K562 (cell line): ENCODE data around the gene ZCCHC14. TPM values are rescaled to one million over a fixed set of nuclear protein-coding genes. Genes with fewer than 3 reads are reported as not detected.

Experiments used
- ATAC-seq: fragments of 200-7000 bp; cut with Tn5 transposase; 3 replicates; pipeline ENCODE4 v1.9.1; 2020; ENCODE audit warnings: moderate library complexity
- BruUV-seq: library from RNA; stranded (reverse); fragments of 400-500 nt; replicated peaks from 2 replicates; lab custom pipeline; 2021; lab: Mats Ljungman, UMichigan
- CTCF ChIA-PET: fragments of 300-600 bp; formaldehyde crosslinking; extraction: SDS; loops from one replicate; lab custom pipeline; 2021; ENCODE audit warnings: low intra/inter-chr PET ratio; lab: Yijun Ruan, JAX
- POLR2A ChIA-PET: fragments of 300-600, 350-650 bp; sonication (Branson Sonifier 250); formaldehyde crosslinking; extraction: SDS; loops from one replicate; lab custom pipeline; 2021; ENCODE audit warnings: antibody characterized with exemption, inconsistent platforms; lab: Yijun Ruan, JAX
- DNase-seq, 4 experiments: peaks; one replicate each; pipeline versions ENCODE4 v3.0.0 to v3.0.0-alpha.2; 2011 to 2018; ENCODE audit warnings: low spot score in 3 of 4, mixed read lengths in 3 of 4; ENCODE audit errors: extremely low read depth in 1 of 4
- FAIRE-seq: peaks from 2 replicates; lab custom pipeline; 2011; peaks lifted over from hg19 to GRCh38; lab: Jason Lieb, UNC
- H2AFZ ChIP-seq: 2 replicates; pipeline ENCODE4 v1.6.0; 2011; ENCODE audit warnings: low read depth, low read length, control low read depth, inconsistent platforms
- H3K27ac ChIP-seq: fragments of 200-600 bp; 3 replicates; pipeline ENCODE4 v1.8.0; 2011; ENCODE audit warnings: low read depth, mild to moderate bottlenecking, control low read depth, inconsistent platforms, low read length, moderate library complexity, mixed read lengths; ENCODE audit errors: extremely low read depth
- H3K27me3 ChIP-seq, 2 experiments: fragments of 300-600 bp in 1 of 2; 2 replicates in 1 of 2; 3 replicates in 1 of 2; pipeline versions ENCODE4 v1.6.0 to v1.8.0; 2011; ENCODE audit warnings: inconsistent platforms in 2 of 2, low read length in 2 of 2, mild to moderate bottlenecking in 1 of 2, mixed read lengths in 1 of 2, moderate library complexity in 1 of 2; ENCODE audit not compliant: control insufficient read depth in 2 of 2, insufficient read depth in 2 of 2
- H3K36me3 ChIP-seq: fragments of 300-600 bp; 3 replicates; pipeline ENCODE4 v1.8.0; 2011; ENCODE audit warnings: mild to moderate bottlenecking, low read length, inconsistent platforms; ENCODE audit not compliant: control insufficient read depth, insufficient read depth
- H3K4me1 ChIP-seq, 2 experiments: fragments of 200-600 bp in 1 of 2; replicated peaks in 1 of 2; 2 replicates in 1 of 2; 3 replicates in 1 of 2; pipeline versions ENCODE4 v1.5.1 to v1.8.0; 2011; ENCODE audit warnings: inconsistent platforms in 2 of 2, low read length in 2 of 2, mild to moderate bottlenecking in 1 of 2, mixed read lengths in 1 of 2, moderate library complexity in 1 of 2; ENCODE audit not compliant: control insufficient read depth in 2 of 2, insufficient read depth in 2 of 2
- H3K4me2 ChIP-seq: 2 replicates; pipeline ENCODE4 v1.6.1; 2011; ENCODE audit warnings: low read length, control low read depth, inconsistent platforms, mixed read lengths; ENCODE audit not compliant: insufficient read depth
- H3K4me3 ChIP-seq: fragments of 200-600 bp; sonication (generic), shearing (Covaris generic); 2 replicates; pipeline ENCODE4 v1.5.1; 2016; ENCODE audit warnings: control low read depth, inconsistent platforms
- H3K79me2 ChIP-seq: fragments of 200-600 bp; 3 replicates; pipeline ENCODE4 v1.8.0; 2011; ENCODE audit warnings: low read length, inconsistent platforms; ENCODE audit not compliant: control insufficient read depth, insufficient read depth
- H3K9ac ChIP-seq, 2 experiments: 2 replicates each; pipeline versions ENCODE4 v1.6.0 to v1.6.1; 2011; ENCODE audit warnings: low read depth in 2 of 2, low read length in 2 of 2, control low read depth in 1 of 2, inconsistent platforms in 1 of 2, mild to moderate bottlenecking in 1 of 2, mixed read lengths in 1 of 2; ENCODE audit not compliant: insufficient read depth in 1 of 2
- H3K9me1 ChIP-seq: one replicate; pipeline ENCODE4 v1.6.0; 2011; ENCODE audit warnings: inconsistent platforms, mild to moderate bottlenecking, low read length, moderate library complexity; ENCODE audit not compliant: control insufficient read depth, insufficient read depth
- H3K9me3 ChIP-seq: replicated peaks from 2 replicates; pipeline ENCODE4 v1.5.1; 2011; ENCODE audit warnings: low read depth, low read length, inconsistent platforms; ENCODE audit not compliant: control insufficient read depth, insufficient read depth
- H4K20me1 ChIP-seq: replicated peaks from 2 replicates; pipeline ENCODE4 v1.6.1; 2011; ENCODE audit warnings: low read length, inconsistent platforms, mixed read lengths; ENCODE audit not compliant: control insufficient read depth, insufficient read depth
- ATF1 ChIP-seq, 2 experiments: fragments of 450-650 bp in 1 of 2; IDR thresholded peaks; 2 replicates each; pipeline ENCODE4 v1.6.1; 2016; ENCODE audit warnings: missing compliant biosample characterization in 1 of 2, missing genetic modification characterization in 1 of 2
- DMBX1 ChIP-seq: fragments of 250-450 bp; sonication (Bioruptor Pico); IDR thresholded peaks from 2 replicates; pipeline ENCODE4 v1.8.0; 2022; ENCODE audit warnings: inconsistent platforms, mild to moderate bottlenecking, moderate library complexity, borderline replicate concordance
- HNRNPUL1 ChIP-seq: fragments of 200-400 bp; formaldehyde crosslinking; IDR thresholded peaks from 2 replicates; pipeline ENCODE4 v1.6.1; 2017; ENCODE audit warnings: low read length
- MCM3 ChIP-seq: fragments of 450-650 bp; IDR thresholded peaks from 2 replicates; pipeline ENCODE4 v1.6.1; 2016
- MECOM ChIP-seq: fragments of 250-450 bp; sonication (Bioruptor Pico); IDR thresholded peaks from 2 replicates; pipeline ENCODE4 v1.8.0; 2022; ENCODE audit warnings: inconsistent platforms
- MEF2D ChIP-seq: conservative IDR thresholded peaks from 2 replicates; pipeline ENCODE4 v1.6.1; 2016; ENCODE audit warnings: low read depth, missing genetic modification characterization, missing compliant biosample characterization
- NFIX ChIP-seq: fragments of 250-450 bp; sonication (Bioruptor Pico); IDR thresholded peaks from 2 replicates; pipeline ENCODE4 v1.4.0; 2020; ENCODE audit warnings: low read depth, mild to moderate bottlenecking, moderate library complexity
- PBX2 ChIP-seq, 2 experiments: IDR thresholded peaks in 1 of 2; conservative IDR thresholded peaks in 1 of 2; 2 replicates each; pipeline ENCODE4 v1.6.1; 2016; ENCODE audit warnings: low read depth in 2 of 2, mild to moderate bottlenecking in 1 of 2, missing compliant biosample characterization in 1 of 2, missing genetic modification characterization in 1 of 2, moderate library complexity in 1 of 2
- PHB2 ChIP-seq: fragments of 450-650 bp; IDR thresholded peaks from 2 replicates; pipeline ENCODE4 v1.6.1; 2017; ENCODE audit warnings: low read depth
- POLR3A ChIP-seq: IDR thresholded peaks from 2 replicates; pipeline ENCODE4 v1.6.1; 2011; ENCODE audit warnings: borderline replicate concordance, mild to moderate bottlenecking, moderate library complexity; ENCODE audit not compliant: insufficient read length, insufficient read depth; ENCODE audit errors: extremely low read depth
- RBM14 ChIP-seq: fragments of 200-400 bp; formaldehyde crosslinking; IDR thresholded peaks from 2 replicates; pipeline ENCODE4 v1.6.1; 2018; ENCODE audit warnings: low read depth, mild to moderate bottlenecking, low read length, moderate library complexity, borderline replicate concordance; ENCODE audit not compliant: insufficient read depth
- TAF9B ChIP-seq: fragments of 450-650 bp; IDR thresholded peaks from 2 replicates; pipeline ENCODE4 v1.6.1; 2018; ENCODE audit warnings: mild to moderate bottlenecking; ENCODE audit not compliant: partially characterized antibody
- TCF15 ChIP-seq: fragments of 250-450 bp; sonication (Bioruptor Pico); IDR thresholded peaks from 2 replicates; pipeline ENCODE4 v1.8.0; 2022; ENCODE audit warnings: moderate library complexity, mild to moderate bottlenecking, inconsistent platforms
- ZC3H8 ChIP-seq: fragments of 450-650 bp; IDR thresholded peaks from 2 replicates; pipeline ENCODE4 v1.6.1; 2017
- ZNF395 ChIP-seq: fragments of 200-800 bp; sonication (Bioruptor generic); IDR thresholded peaks from 2 replicates; pipeline ENCODE4 v1.6.1; 2017; ENCODE audit warnings: missing genetic modification characterization, missing compliant biosample characterization
- ZNF584 ChIP-seq: fragments of 200-800 bp; sonication (Bioruptor generic); IDR thresholded peaks from 2 replicates; pipeline ENCODE4 v1.6.1; 2016; ENCODE audit warnings: low read depth, mild to moderate bottlenecking, missing genetic modification characterization, missing compliant biosample characterization
- ZNF764 ChIP-seq: fragments of 250-450 bp; sonication (Bioruptor Pico); IDR thresholded peaks from 2 replicates; pipeline ENCODE4 v1.4.0; 2020; ENCODE audit warnings: low read depth, mild to moderate bottlenecking, moderate library complexity
- WGBS: fragments of 100-300 bp; shearing (Covaris generic); methylation state at CpG from one replicate; pipeline ENCODE4 v1.1.6; 2016; ENCODE audit warnings: low coverage, mixed read lengths; ENCODE audit not compliant: insufficient coverage; ENCODE audit errors: missing lambda C conversion rate; 5-methylcytosine and 5-hydroxymethylcytosine counted together
- in situ Hi-C: fragments of 300-500 bp; cut with MboI; formaldehyde crosslinking; loops from 4 replicates; pipeline ENCODE4 v1.15.0; 2018; ENCODE audit warnings: inconsistent platforms, mixed read lengths
- intact Hi-C: fragments of 100-400 bp; cut with micrococcal nuclease; formaldehyde crosslinking; loops from 2 replicates; pipeline ENCODE4 v1.14.2; 2022
- polyA plus RNA-seq, 8 experiments: library from polyadenylated mRNA; depleted of rRNA in 4 of 8; stranded (reverse) in 5 of 8; unstranded in 3 of 8; fragments of >200 nt; fragmentation: Nextera tagmentation in 2 of 8; fragmentation: Illumina TruSeq in 1 of 8; extraction: Ambion mirVana in 2 of 8; extraction: Trizol in 1 of 8; gene quantifications; 2 replicates each; pipeline versions ENCODE4 v1.2.1 to v1.2.3, GENCODE V29; 2011 to 2014; ENCODE audit warnings: inconsistent platforms in 1 of 8, missing spikeins in 1 of 8
- total RNA-seq, 7 experiments: library from RNA; depleted of rRNA in 6 of 7; stranded (reverse); fragments of >200 nt in 6 of 7; fragmentation: Illumina TruSeq in 2 of 7; extraction: Trizol in 2 of 7; gene quantifications; 2 replicates each; pipeline versions ENCODE4 v1.2.1 to v1.2.3, GENCODE V29; 2011 to 2021; ENCODE audit warnings: low replicate concordance in 1 of 7

ZCCHC14 gene
- total and polyA plus RNA-seq, 9 of the 15 experiments (the other 6 are each of a cell fraction or from before 2014, with no cell fraction given), result 1.5 to 12.4 (median 2.9) TPM

GRCh38 chr16:87434146-87434667, 58.6 kb downstream of the ZCCHC14 start:
- H3K27me3 ChIP-seq, result no peaks in the 10 kb centered on the region
- CTCF ChIA-PET, result no interaction called here

More at GRCh38 chr16:87434146-87434667, 58.6 kb downstream of the ZCCHC14 start:
- Histone ChIP-seq H3K4me3 (no peak overlapping the region), H3K9me3 (no peaks in the 10 kb centered on the region), H4K20me1 (peaks cover 8% of the 10 kb centered on the region; the same call in 1 of the 2 replicates), H3K9me1 (no peaks in the 10 kb centered on the region), H3K79me2 (no peaks in the 10 kb centered on the region), H3K4me2 (no peak overlapping the region), H3K27ac (no peak overlapping the region), H3K36me3 (peaks cover 10% of the 10 kb centered on the region; the same call in 1 of the 3 replicates), H3K4me1 (peaks cover 0 to 12% of the 10 kb centered on the region in 2 experiments; a peak in 1 of 5 replicates), H2AFZ (no peak overlapping the region), H3K9ac (no peak overlapping the region)
- no peak for FAIRE-seq
- 85% methylated on average over 22 of the region's 22 CpGs for WGBS
- in situ Hi-C loops, result no loop called here
- intact Hi-C loops, result no loop called here
- no peak for TF ChIP-seq ZNF395 (CRISPR knock-in tag)
- TF ChIP-seq ATF1 (CRISPR knock-in tag; IDR thresholded peaks at IDR 0.05), result no peak
- no peak for TF ChIP-seq ATF1 (tag; IDR thresholded peaks at IDR 0.05)
- TF ChIP-seq PHB2, result no peak
- no peak for TF ChIP-seq ZNF584
- no peak for TF ChIP-seq POLR3A
- no peak for TF ChIP-seq DMBX1
- TF ChIP-seq TCF15 (CRISPR knock-in tag), result no peak
- no peak for TF ChIP-seq ZNF764 (CRISPR knock-in tag)
- TF ChIP-seq PBX2 (CRISPR knock-in tag; IDR thresholded peaks at IDR 0.05; ENCODE audit: low read depth), result no peak
- no peak for TF ChIP-seq PBX2 (tag; conservative IDR thresholded peaks at IDR 0.05; ENCODE audit: low read depth)
- TF ChIP-seq TAF9B, result no peak
- no peak for TF ChIP-seq RBM14
- no peak for TF ChIP-seq NFIX (CRISPR knock-in tag)
- TF ChIP-seq MCM3, result no peak
- TF ChIP-seq ZC3H8, result no peak
- no peak for TF ChIP-seq MEF2D
- no peak for TF ChIP-seq MECOM
- TF ChIP-seq HNRNPUL1, result no peak
- no TSS peak for BruUV-seq
- no peak for DNase-seq
- POLR2A ChIA-PET, result no interaction called here
- ATAC-seq, result no peak
